ENCODE measurements around the gene NFASC. TPM values are rescaled to one million over a fixed set of nuclear protein-coding genes. Genes with fewer than 3 reads are reported as not detected.

Gene NFASC
- total and polyA plus RNA-seq, 2 experiments from 2014 or later: 0.75 to 2.2 TPM

DNA sequence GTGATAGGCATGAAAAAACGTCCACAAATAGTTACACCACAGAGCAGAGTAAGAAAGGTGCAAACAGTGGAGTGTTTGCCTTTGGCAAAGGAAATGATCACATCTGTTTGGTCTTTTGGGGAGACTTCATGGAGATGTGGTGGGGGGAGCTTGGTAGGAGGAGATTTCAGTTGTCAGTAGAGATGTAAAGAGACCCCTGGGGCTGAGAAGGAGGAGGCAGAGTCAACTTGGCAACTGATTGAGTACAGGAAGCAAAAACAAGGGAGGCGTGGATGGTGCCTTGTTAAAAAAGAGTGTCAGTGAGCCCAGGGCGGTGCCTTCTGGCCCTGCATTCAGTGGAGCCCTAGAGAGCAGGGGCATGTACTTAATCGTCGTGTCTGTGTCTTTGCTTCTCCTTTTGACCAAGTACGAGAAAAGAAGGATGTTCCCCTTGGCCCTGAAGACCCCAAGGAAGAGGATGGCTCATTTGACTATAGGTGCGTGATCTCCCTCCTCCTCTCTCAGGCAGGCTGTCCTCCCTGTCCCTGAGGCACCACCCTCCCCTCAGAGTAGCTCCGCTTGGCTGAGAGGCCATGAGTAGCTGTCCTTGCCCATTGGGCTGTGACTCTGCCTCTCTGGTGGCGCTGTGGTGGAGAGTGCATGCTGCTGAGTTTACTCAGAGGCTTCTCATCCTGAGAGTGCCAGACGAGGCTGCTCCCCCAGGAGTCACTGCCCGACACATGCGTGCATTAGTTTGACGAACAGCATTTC is 141.9 kb downstream of the NFASC start:
- Histone ChIP-seq H3K4me1 (ENCODE audit: insufficient read depth) (peaks cover 4% of the 10 kb centered on the region), H3K27ac (no peak overlapping the region), H3K4me2 (no peak overlapping the region), H3K9me2 (replicated peaks; ENCODE audit: insufficient read depth) (no peaks in the 10 kb centered on the region), H3K27me3 (no peaks in the 10 kb centered on the region), H3K4me3 (no peak overlapping the region), H3K36me3 (replicated peaks; ENCODE audit: insufficient read depth, low read depth) (no peaks in the 10 kb centered on the region), H3K9me3 (ENCODE audit: low read depth) (no peaks in the 10 kb centered on the region), H4K20me1 (ENCODE audit: insufficient read depth, poor library complexity, severe bottlenecking) (no peaks in the 10 kb centered on the region), H3K79me2 (no peaks in the 10 kb centered on the region), H2AFZ (no peak overlapping the region)
- DNase-seq (ENCODE audit: low spot score): no peak
- 73% methylated on average over 13 of the region's 13 CpGs for WGBS (ENCODE audit: low lambda C conversion rate, missing lambda C conversion rate)
- TF ChIP-seq EZH2phosphoT487 (IDR thresholded peaks at IDR 0.05; ENCODE audit: low read depth, severe bottlenecking, unreplicated experiment) (no peak), EZH2 (IDR thresholded peaks at IDR 0.05; ENCODE audit: borderline replicate concordance) (no peak)
- TF ChIP-seq, protein P1, sequence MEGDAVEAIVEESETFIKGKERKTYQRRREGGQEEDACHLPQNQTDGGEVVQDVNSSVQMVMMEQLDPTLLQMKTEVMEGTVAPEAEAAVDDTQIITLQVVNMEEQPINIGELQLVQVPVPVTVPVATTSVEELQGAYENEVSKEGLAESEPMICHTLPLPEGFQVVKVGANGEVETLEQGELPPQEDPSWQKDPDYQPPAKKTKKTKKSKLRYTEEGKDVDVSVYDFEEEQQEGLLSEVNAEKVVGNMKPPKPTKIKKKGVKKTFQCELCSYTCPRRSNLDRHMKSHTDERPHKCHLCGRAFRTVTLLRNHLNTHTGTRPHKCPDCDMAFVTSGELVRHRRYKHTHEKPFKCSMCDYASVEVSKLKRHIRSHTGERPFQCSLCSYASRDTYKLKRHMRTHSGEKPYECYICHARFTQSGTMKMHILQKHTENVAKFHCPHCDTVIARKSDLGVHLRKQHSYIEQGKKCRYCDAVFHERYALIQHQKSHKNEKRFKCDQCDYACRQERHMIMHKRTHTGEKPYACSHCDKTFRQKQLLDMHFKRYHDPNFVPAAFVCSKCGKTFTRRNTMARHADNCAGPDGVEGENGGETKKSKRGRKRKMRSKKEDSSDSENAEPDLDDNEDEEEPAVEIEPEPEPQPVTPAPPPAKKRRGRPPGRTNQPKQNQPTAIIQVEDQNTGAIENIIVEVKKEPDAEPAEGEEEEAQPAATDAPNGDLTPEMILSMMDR (IDR thresholded peaks at IDR 0.05; ENCODE audit: poor library complexity): no peak

DNA sequence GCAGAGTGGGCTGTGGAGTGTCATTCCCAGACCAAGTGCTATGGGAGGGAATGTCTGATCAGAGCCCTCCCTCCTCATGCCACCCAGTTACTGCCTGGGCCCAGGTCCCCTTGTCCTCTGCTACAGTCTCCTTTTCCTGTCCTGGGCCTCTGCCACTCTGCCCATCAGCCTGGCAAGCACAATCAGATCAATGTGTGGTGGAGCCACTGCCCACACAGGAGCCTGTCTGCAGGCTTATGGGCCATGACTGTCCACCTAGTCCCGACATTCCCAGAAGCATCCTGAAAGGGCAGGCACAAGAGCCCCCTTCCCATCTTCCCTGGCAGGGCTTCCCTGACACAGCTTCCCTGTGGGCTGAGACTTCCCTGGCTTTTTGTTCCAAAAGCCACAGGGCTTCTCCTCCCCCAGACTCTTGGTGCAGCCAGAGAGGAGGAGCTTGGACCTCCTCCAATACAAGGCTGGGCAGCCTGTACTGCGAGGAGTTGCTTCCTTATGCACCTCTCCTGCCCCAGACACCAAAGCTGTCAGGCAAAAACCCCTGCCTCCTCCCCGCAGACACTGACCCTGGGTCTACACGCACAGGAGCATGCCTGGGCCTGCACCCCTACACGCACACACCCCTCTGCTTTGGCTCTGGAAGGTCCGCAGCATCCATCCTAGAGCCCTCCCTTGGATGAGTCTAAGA is 143.2 kb downstream of the NFASC start:
- DNase-seq (ENCODE audit: low spot score): peak; percentile 40
- TF ChIP-seq, protein P1 (IDR thresholded peaks at IDR 0.05; ENCODE audit: poor library complexity): no peak
- no peak for TF ChIP-seq EZH2 (IDR thresholded peaks at IDR 0.05; ENCODE audit: borderline replicate concordance)
- TF ChIP-seq EZH2phosphoT487 (IDR thresholded peaks at IDR 0.05; ENCODE audit: low read depth, severe bottlenecking, unreplicated experiment): no peak
- Histone ChIP-seq H3K9me2 (replicated peaks; ENCODE audit: insufficient read depth) (no peaks in the 10 kb centered on the region), H3K27me3 (peaks cover 7% of the 10 kb centered on the region), H4K20me1 (ENCODE audit: insufficient read depth, poor library complexity, severe bottlenecking) (no peaks in the 10 kb centered on the region), H3K4me1 (ENCODE audit: insufficient read depth) (peaks cover 4% of the 10 kb centered on the region), H3K9me3 (ENCODE audit: low read depth) (no peaks in the 10 kb centered on the region), H3K79me2 (no peaks in the 10 kb centered on the region), H3K27ac (no peak overlapping the region), H3K4me3 (no peak overlapping the region), H3K4me2 (no peak overlapping the region), H3K36me3 (replicated peaks; ENCODE audit: insufficient read depth, low read depth) (no peaks in the 10 kb centered on the region), H2AFZ (no peak overlapping the region)
- WGBS (ENCODE audit: low lambda C conversion rate, missing lambda C conversion rate): 76% methylated on average over 6 of the region's 6 CpGs

DNA sequence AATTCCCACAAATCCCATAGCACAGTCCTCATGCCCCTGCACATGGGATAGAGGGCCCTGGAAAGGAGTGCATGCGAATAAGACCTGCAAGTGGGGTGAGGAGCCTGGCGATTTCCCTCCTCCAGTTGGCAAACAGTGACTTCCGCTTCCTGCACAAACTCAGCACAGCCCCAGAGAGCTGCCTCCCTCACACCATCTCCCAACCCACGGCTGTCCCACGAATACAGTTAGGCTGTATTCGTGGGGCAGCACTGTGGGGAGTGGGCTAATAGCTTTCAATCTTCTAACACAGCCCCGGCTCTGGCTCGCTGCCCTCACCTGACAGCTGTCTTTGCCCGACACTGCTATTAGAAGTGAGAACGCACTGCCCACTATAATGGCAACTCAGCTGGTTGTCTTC is 144.1 kb downstream of the NFASC start:
- Histone ChIP-seq H3K9me3 (ENCODE audit: low read depth) (no peaks in the 10 kb centered on the region), H4K20me1 (ENCODE audit: insufficient read depth, poor library complexity, severe bottlenecking) (no peaks in the 10 kb centered on the region), H3K4me2 (no peak overlapping the region), H2AFZ (no peak overlapping the region), H3K9me2 (replicated peaks; ENCODE audit: insufficient read depth) (no peaks in the 10 kb centered on the region), H3K36me3 (replicated peaks; ENCODE audit: insufficient read depth, low read depth) (no peaks in the 10 kb centered on the region), H3K27ac (no peak overlapping the region), H3K27me3 (peaks cover 9% of the 10 kb centered on the region), H3K4me3 (no peak overlapping the region), H3K79me2 (no peaks in the 10 kb centered on the region), H3K4me1 (ENCODE audit: insufficient read depth) (peaks cover 4% of the 10 kb centered on the region)
- no peak for DNase-seq (ENCODE audit: low spot score)
- 78% methylated on average over 10 of the region's 10 CpGs for WGBS (ENCODE audit: low lambda C conversion rate, missing lambda C conversion rate)
- TF ChIP-seq EZH2phosphoT487 (IDR thresholded peaks at IDR 0.05; ENCODE audit: low read depth, severe bottlenecking, unreplicated experiment) (no peak), EZH2 (IDR thresholded peaks at IDR 0.05; ENCODE audit: borderline replicate concordance) (no peak)
- TF ChIP-seq, protein P1 (IDR thresholded peaks at IDR 0.05; ENCODE audit: poor library complexity): no peak

All from hepatocyte (in vitro differentiated cells).